H1 (cell line): ENCODE measurements around the gene SLC25A47.
A peak's percentile ranks its signal among the peaks of the same experiment; 100 is the strongest.

ENCODE experiments used
- ASH2L ChIP-seq: fragments of 200-600, 300-600 bp; sonication (generic); IDR thresholded peaks from one replicate; pipeline ENCODE4 v1.7.1; 2017; ENCODE audit warnings: low read length
- BCL11A ChIP-seq, 2 experiments: IDR thresholded peaks; one replicate each; pipeline ENCODE4 v1.6.1; 2011; ENCODE audit warnings: low read depth in 2 of 2, low read length in 2 of 2, mild to moderate bottlenecking in 2 of 2
- CHD2 ChIP-seq: IDR thresholded peaks from 2 replicates; pipeline ENCODE4 v1.6.1; 2012; ENCODE audit warnings: low read length, improper control_type of control experiment
- RAD21 ChIP-seq, 2 experiments: IDR thresholded peaks in 1 of 2; conservative IDR thresholded peaks in 1 of 2; 2 replicates each; pipeline ENCODE4 v1.6.1; 2011; ENCODE audit warnings: low read depth in 2 of 2, low read length in 2 of 2, improper control_type of control experiment in 1 of 2, inconsistent platforms in 1 of 2, mild to moderate bottlenecking in 1 of 2, moderate library complexity in 1 of 2
- SIRT6 ChIP-seq: IDR thresholded peaks from one replicate; pipeline ENCODE4 v1.7.1; 2012; ENCODE audit warnings: low read length, inconsistent platforms
- TF ChIP-seq, protein P1 (sequence below), 3 experiments: IDR thresholded peaks; 1 replicate in 2 of 3; 2 replicates in 1 of 3; pipeline versions ENCODE4 v1.5.1 to v1.6.1; 2011; ENCODE audit warnings: low read length in 3 of 3, mild to moderate bottlenecking in 3 of 3, inconsistent platforms in 2 of 3, low read depth in 1 of 3, moderate library complexity in 1 of 3; ENCODE audit not compliant: insufficient read depth in 1 of 3; ENCODE audit errors: control extremely low read depth in 1 of 3
- TF ChIP-seq, protein P2 (sequence below): fragments of 300-600 bp; sonication (generic); IDR thresholded peaks from 2 replicates; pipeline ENCODE4 v1.7.1; 2012; ENCODE audit warnings: low read length, moderate library complexity, mild to moderate bottlenecking, inconsistent platforms; ENCODE audit not compliant: insufficient replicate concordance
- TF ChIP-seq, protein P3 (sequence below): IDR thresholded peaks from 2 replicates; pipeline ENCODE4 v1.6.1; 2012; ENCODE audit warnings: inconsistent platforms

DNA sequence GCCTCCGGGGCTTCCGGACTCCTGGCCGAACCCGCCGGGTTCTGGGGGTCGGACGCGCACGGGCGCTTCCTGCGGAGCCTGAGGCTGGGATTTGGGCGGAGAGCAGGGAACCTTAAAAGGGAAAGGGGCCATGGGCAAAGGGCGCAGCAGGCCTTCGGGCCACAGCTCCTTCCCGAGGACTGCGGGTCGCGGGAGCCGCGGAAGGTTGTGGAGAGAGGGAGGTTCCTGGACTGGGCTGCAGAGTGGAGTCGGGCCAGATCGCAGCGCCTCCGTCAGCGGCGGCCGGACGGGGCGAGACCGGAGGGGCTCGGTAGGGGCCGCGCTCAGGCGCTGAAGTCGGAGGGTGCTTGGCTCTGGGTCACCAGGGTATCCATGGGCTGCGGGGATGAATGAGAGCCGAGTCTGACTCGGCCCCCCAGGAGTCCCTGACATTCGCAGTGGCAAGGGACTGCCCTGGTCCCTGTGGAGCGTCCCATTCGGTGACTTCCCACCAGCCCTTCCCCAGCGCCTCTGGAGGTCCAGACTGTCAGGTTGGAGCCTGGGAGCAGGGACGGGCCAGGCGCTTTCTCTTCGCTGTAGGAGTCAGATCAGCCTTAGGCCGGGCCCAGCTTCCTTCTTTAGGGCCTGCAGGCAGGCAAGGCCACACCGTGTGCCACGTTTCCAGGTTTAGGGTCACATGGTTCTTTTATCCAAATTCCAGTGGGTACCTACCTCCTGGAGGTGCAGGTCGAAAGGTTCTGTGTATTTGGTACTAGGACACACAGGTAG lies 16.0 kb upstream of the SLC25A47 start:
- TF ChIP-seq CHD2 (no peak), BCL11A (IDR thresholded peaks at IDR 0.05; ENCODE audit: low read depth in 2 of 2, low read length in 2 of 2) (no peak), ASH2L (peak; percentile 80), RAD21 (IDR thresholded peaks at IDR 0.05 in 1 of 2, conservative IDR thresholded peaks at IDR 0.05 in 1 of 2; ENCODE audit: low read depth in 2 of 2, low read length in 2 of 2) (no peak; a peak in 1 of 4 replicates), SIRT6 (no peak)
- TF ChIP-seq, protein P1, sequence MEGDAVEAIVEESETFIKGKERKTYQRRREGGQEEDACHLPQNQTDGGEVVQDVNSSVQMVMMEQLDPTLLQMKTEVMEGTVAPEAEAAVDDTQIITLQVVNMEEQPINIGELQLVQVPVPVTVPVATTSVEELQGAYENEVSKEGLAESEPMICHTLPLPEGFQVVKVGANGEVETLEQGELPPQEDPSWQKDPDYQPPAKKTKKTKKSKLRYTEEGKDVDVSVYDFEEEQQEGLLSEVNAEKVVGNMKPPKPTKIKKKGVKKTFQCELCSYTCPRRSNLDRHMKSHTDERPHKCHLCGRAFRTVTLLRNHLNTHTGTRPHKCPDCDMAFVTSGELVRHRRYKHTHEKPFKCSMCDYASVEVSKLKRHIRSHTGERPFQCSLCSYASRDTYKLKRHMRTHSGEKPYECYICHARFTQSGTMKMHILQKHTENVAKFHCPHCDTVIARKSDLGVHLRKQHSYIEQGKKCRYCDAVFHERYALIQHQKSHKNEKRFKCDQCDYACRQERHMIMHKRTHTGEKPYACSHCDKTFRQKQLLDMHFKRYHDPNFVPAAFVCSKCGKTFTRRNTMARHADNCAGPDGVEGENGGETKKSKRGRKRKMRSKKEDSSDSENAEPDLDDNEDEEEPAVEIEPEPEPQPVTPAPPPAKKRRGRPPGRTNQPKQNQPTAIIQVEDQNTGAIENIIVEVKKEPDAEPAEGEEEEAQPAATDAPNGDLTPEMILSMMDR (IDR thresholded peaks at IDR 0.05; ENCODE audit: control extremely low read depth in 1 of 3, insufficient read depth in 1 of 3, low read depth in 1 of 3, low read length in 3 of 3), result no peak
- TF ChIP-seq, protein P2, sequence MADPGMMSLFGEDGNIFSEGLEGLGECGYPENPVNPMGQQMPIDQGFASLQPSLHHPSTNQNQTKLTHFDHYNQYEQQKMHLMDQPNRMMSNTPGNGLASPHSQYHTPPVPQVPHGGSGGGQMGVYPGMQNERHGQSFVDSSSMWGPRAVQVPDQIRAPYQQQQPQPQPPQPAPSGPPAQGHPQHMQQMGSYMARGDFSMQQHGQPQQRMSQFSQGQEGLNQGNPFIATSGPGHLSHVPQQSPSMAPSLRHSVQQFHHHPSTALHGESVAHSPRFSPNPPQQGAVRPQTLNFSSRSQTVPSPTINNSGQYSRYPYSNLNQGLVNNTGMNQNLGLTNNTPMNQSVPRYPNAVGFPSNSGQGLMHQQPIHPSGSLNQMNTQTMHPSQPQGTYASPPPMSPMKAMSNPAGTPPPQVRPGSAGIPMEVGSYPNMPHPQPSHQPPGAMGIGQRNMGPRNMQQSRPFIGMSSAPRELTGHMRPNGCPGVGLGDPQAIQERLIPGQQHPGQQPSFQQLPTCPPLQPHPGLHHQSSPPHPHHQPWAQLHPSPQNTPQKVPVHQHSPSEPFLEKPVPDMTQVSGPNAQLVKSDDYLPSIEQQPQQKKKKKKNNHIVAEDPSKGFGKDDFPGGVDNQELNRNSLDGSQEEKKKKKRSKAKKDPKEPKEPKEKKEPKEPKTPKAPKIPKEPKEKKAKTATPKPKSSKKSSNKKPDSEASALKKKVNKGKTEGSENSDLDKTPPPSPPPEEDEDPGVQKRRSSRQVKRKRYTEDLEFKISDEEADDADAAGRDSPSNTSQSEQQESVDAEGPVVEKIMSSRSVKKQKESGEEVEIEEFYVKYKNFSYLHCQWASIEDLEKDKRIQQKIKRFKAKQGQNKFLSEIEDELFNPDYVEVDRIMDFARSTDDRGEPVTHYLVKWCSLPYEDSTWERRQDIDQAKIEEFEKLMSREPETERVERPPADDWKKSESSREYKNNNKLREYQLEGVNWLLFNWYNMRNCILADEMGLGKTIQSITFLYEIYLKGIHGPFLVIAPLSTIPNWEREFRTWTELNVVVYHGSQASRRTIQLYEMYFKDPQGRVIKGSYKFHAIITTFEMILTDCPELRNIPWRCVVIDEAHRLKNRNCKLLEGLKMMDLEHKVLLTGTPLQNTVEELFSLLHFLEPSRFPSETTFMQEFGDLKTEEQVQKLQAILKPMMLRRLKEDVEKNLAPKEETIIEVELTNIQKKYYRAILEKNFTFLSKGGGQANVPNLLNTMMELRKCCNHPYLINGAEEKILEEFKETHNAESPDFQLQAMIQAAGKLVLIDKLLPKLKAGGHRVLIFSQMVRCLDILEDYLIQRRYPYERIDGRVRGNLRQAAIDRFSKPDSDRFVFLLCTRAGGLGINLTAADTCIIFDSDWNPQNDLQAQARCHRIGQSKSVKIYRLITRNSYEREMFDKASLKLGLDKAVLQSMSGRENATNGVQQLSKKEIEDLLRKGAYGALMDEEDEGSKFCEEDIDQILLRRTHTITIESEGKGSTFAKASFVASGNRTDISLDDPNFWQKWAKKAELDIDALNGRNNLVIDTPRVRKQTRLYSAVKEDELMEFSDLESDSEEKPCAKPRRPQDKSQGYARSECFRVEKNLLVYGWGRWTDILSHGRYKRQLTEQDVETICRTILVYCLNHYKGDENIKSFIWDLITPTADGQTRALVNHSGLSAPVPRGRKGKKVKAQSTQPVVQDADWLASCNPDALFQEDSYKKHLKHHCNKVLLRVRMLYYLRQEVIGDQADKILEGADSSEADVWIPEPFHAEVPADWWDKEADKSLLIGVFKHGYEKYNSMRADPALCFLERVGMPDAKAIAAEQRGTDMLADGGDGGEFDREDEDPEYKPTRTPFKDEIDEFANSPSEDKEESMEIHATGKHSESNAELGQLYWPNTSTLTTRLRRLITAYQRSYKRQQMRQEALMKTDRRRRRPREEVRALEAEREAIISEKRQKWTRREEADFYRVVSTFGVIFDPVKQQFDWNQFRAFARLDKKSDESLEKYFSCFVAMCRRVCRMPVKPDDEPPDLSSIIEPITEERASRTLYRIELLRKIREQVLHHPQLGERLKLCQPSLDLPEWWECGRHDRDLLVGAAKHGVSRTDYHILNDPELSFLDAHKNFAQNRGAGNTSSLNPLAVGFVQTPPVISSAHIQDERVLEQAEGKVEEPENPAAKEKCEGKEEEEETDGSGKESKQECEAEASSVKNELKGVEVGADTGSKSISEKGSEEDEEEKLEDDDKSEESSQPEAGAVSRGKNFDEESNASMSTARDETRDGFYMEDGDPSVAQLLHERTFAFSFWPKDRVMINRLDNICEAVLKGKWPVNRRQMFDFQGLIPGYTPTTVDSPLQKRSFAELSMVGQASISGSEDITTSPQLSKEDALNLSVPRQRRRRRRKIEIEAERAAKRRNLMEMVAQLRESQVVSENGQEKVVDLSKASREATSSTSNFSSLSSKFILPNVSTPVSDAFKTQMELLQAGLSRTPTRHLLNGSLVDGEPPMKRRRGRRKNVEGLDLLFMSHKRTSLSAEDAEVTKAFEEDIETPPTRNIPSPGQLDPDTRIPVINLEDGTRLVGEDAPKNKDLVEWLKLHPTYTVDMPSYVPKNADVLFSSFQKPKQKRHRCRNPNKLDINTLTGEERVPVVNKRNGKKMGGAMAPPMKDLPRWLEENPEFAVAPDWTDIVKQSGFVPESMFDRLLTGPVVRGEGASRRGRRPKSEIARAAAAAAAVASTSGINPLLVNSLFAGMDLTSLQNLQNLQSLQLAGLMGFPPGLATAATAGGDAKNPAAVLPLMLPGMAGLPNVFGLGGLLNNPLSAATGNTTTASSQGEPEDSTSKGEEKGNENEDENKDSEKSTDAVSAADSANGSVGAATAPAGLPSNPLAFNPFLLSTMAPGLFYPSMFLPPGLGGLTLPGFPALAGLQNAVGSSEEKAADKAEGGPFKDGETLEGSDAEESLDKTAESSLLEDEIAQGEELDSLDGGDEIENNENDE, result no peak
- TF ChIP-seq, protein P3, sequence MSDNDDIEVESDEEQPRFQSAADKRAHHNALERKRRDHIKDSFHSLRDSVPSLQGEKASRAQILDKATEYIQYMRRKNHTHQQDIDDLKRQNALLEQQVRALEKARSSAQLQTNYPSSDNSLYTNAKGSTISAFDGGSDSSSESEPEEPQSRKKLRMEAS, result no peak
